Measurements from ENCODE around the gene SPHK2. TPM values are rescaled to one million over a fixed set of nuclear protein-coding genes. Genes with fewer than 3 reads are reported as not detected.

Gene SPHK2
- total RNA-seq, 4 donors from 2014 or later = 3.9 to 9.9 (median 5.6) TPM

- H3K27ac ChIP-seq = no peak overlapping the region
Observed at GRCh38 chr19:48588670-48589401, 30.5 kb upstream of the SPHK2 start.

GRCh38 chr19:48591021-48591420 lies 28.3 kb upstream of the SPHK2 start:
- H3K4me1 ChIP-seq = peaks cover 18% of the 10 kb centered on the region
- no peaks in the 10 kb centered on the region for H3K9me3 ChIP-seq
- no peaks in the 10 kb centered on the region for H3K27me3 ChIP-seq
- TF ChIP-seq POLR2AphosphoS5 (IDR thresholded peaks at IDR 0.05) = no peak
- TF ChIP-seq CTCF (IDR thresholded peaks at IDR 0.05) = no peak
- no peak for TF ChIP-seq POLR2A (IDR thresholded peaks at IDR 0.05)
- TF ChIP-seq EP300 (IDR thresholded peaks at IDR 0.05) = no peak
- no peaks in the 10 kb centered on the region for H3K36me3 ChIP-seq
- 85% methylated on average over 5 of the region's 5 CpGs for WGBS
- no peak overlapping the region for H3K4me3 ChIP-seq
- H3K27ac ChIP-seq = no peak overlapping the region
- no peak for DNase-seq (ENCODE audit: low spot score in 2 of 2)

More at GRCh38 chr19:48588670-48589401, 30.5 kb upstream of the SPHK2 start:
- no peaks in the 10 kb centered on the region for H3K9me3 ChIP-seq
- H3K4me3 ChIP-seq = peak overlapping the region; percentile 39
- DNase-seq (ENCODE audit: low spot score in 2 of 2) = peak; percentile 95
- H3K27me3 ChIP-seq = no peaks in the 10 kb centered on the region
- 7% methylated on average over 30 of the region's 36 CpGs for WGBS
- peaks cover 22% of the 10 kb centered on the region for H3K4me1 ChIP-seq
- TF ChIP-seq CTCF (IDR thresholded peaks at IDR 0.05) = peak; percentile 88 to 93
- TF ChIP-seq POLR2AphosphoS5 (IDR thresholded peaks at IDR 0.05) = no peak
- no peaks in the 10 kb centered on the region for H3K36me3 ChIP-seq

- TF ChIP-seq POLR2AphosphoS5 (IDR thresholded peaks at IDR 0.05) = no peak
- no peak for TF ChIP-seq CTCF (IDR thresholded peaks at IDR 0.05)
- TF ChIP-seq EP300 (IDR thresholded peaks at IDR 0.05) = no peak
- no peak for TF ChIP-seq POLR2A (IDR thresholded peaks at IDR 0.05)
- DNase-seq (ENCODE audit: low spot score in 2 of 2) = no peak
- Histone ChIP-seq H3K4me3 (no peak overlapping the region), H3K27ac (no peak overlapping the region), H3K27me3 (peaks cover 10% of the 10 kb centered on the region), H3K4me1 (no peaks in the 10 kb centered on the region), H3K36me3 (no peaks in the 10 kb centered on the region), H3K9me3 (no peaks in the 10 kb centered on the region)
- WGBS = 80% methylated on average over 9 of the region's 9 CpGs
Observed at GRCh38 chr19:48595171-48595570, 24.1 kb upstream of the SPHK2 start.

- Histone ChIP-seq H3K4me3 (no peak overlapping the region), H3K36me3 (no peaks in the 10 kb centered on the region), H3K27ac (no peak overlapping the region), H3K4me1 (no peaks in the 10 kb centered on the region), H3K9me3 (no peaks in the 10 kb centered on the region), H3K27me3 (peaks cover 10% of the 10 kb centered on the region)
- DNase-seq (ENCODE audit: low spot score in 2 of 2) = no peak
- WGBS = 78% methylated on average over 5 of the region's 6 CpGs
- TF ChIP-seq EP300 (IDR thresholded peaks at IDR 0.05) = no peak
- TF ChIP-seq CTCF (IDR thresholded peaks at IDR 0.05) = no peak
- TF ChIP-seq POLR2AphosphoS5 (IDR thresholded peaks at IDR 0.05) = no peak
- no peak for TF ChIP-seq POLR2A (IDR thresholded peaks at IDR 0.05)
Observed at GRCh38 chr19:48595833-48596232, 23.5 kb upstream of the SPHK2 start.

- no peaks in the 10 kb centered on the region for H3K4me1 ChIP-seq
- no peak for DNase-seq (ENCODE audit: low spot score in 2 of 2)
- peaks cover 10% of the 10 kb centered on the region for H3K27me3 ChIP-seq
- 95% methylated on average over 2 of the region's 4 CpGs for WGBS
- TF ChIP-seq POLR2A (IDR thresholded peaks at IDR 0.05) (no peak), CTCF (IDR thresholded peaks at IDR 0.05) (no peak), POLR2AphosphoS5 (IDR thresholded peaks at IDR 0.05) (no peak), EP300 (IDR thresholded peaks at IDR 0.05) (no peak)
- H3K4me3 ChIP-seq = no peak overlapping the region
- no peaks in the 10 kb centered on the region for H3K9me3 ChIP-seq
- no peak overlapping the region for H3K27ac ChIP-seq
- no peaks in the 10 kb centered on the region for H3K36me3 ChIP-seq
Observed at GRCh38 chr19:48596237-48596636, 23.1 kb upstream of the SPHK2 start.

All from suprapubic skin (tissue), 4 donors.